ENCODE results near the gene NUP50.

NUP50 gene

GRCh38 chr22:45136594-45136993 lies 27.1 kb upstream of the NUP50 start:
- TF ChIP-seq SNAI2 (CRISPR knock-in tag; IDR thresholded peaks at IDR 0.05), result no peak
- no peak for TF ChIP-seq CSDC2 (CRISPR knock-in tag; IDR thresholded peaks at IDR 0.05)
- TF ChIP-seq ZC3H10 (CRISPR knock-in tag; IDR thresholded peaks at IDR 0.05), result no peak
- no peak for TF ChIP-seq OSR1 (CRISPR knock-in tag; IDR thresholded peaks at IDR 0.05)
- no peak for TF ChIP-seq ZNF565 (CRISPR knock-in tag; conservative IDR thresholded peaks at IDR 0.05; ENCODE audit: low read depth)
- TF ChIP-seq, protein P1, sequence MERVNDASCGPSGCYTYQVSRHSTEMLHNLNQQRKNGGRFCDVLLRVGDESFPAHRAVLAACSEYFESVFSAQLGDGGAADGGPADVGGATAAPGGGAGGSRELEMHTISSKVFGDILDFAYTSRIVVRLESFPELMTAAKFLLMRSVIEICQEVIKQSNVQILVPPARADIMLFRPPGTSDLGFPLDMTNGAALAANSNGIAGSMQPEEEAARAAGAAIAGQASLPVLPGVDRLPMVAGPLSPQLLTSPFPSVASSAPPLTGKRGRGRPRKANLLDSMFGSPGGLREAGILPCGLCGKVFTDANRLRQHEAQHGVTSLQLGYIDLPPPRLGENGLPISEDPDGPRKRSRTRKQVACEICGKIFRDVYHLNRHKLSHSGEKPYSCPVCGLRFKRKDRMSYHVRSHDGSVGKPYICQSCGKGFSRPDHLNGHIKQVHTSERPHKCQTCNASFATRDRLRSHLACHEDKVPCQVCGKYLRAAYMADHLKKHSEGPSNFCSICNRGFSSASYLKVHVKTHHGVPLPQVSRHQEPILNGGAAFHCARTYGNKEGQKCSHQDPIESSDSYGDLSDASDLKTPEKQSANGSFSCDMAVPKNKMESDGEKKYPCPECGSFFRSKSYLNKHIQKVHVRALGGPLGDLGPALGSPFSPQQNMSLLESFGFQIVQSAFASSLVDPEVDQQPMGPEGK (CRISPR knock-in tag; IDR thresholded peaks at IDR 0.05; ENCODE audit: borderline replicate concordance), result no peak
- TF ChIP-seq ESRRG (CRISPR knock-in tag; IDR thresholded peaks at IDR 0.05), result no peak
- no peak for TF ChIP-seq ISL1 (CRISPR knock-in tag; IDR thresholded peaks at IDR 0.05)
- TF ChIP-seq, protein P2, sequence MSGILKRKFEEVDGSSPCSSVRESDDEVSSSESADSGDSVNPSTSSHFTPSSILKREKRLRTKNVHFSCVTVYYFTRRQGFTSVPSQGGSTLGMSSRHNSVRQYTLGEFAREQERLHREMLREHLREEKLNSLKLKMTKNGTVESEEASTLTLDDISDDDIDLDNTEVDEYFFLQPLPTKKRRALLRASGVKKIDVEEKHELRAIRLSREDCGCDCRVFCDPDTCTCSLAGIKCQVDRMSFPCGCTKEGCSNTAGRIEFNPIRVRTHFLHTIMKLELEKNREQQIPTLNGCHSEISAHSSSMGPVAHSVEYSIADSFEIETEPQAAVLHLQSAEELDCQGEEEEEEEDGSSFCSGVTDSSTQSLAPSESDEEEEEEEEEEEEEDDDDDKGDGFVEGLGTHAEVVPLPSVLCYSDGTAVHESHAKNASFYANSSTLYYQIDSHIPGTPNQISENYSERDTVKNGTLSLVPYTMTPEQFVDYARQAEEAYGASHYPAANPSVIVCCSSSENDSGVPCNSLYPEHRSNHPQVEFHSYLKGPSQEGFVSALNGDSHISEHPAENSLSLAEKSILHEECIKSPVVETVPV (CRISPR knock-in tag; IDR thresholded peaks at IDR 0.05), result no peak
- TF ChIP-seq POU6F1 (CRISPR knock-in tag; IDR thresholded peaks at IDR 0.05; ENCODE audit: borderline replicate concordance, low read depth), result no peak
- ATAC-seq, result no peak

DNA sequence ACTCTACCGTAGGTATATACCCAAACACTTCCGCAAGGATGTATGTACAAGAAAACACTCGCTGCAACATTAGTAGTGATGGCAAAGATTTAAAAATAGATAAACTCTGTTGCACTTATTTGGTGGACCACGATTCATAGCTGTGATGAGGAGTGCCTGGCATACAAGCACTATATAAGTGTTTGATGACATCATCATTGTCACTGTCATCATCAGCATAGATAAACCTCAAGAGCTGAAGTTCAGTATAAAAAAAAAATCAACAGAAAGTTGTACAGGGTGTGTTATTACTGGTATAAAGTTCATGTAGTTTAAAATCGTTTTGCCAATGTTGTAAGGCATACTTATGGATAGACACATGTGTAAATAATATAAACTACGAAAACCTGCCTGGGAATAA lies 24.0 kb upstream of the NUP50 start:
- no peak for ATAC-seq
- TF ChIP-seq, protein P3, sequence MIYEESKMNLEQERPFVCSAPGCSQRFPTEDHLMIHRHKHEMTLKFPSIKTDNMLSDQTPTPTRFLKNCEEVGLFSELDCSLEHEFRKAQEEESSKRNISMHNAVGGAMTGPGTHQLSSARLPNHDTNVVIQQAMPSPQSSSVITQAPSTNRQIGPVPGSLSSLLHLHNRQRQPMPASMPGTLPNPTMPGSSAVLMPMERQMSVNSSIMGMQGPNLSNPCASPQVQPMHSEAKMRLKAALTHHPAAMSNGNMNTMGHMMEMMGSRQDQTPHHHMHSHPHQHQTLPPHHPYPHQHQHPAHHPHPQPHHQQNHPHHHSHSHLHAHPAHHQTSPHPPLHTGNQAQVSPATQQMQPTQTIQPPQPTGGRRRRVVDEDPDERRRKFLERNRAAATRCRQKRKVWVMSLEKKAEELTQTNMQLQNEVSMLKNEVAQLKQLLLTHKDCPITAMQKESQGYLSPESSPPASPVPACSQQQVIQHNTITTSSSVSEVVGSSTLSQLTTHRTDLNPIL (CRISPR knock-in tag; IDR thresholded peaks at IDR 0.05; ENCODE audit: low read depth), result no peak
- TF ChIP-seq ARNTL (CRISPR knock-in tag; IDR thresholded peaks at IDR 0.05; ENCODE audit: borderline replicate concordance, low read depth), result no peak
- TF ChIP-seq ZNF565 (CRISPR knock-in tag; conservative IDR thresholded peaks at IDR 0.05; ENCODE audit: low read depth), result no peak
- TF ChIP-seq PPARA (CRISPR knock-in tag; IDR thresholded peaks at IDR 0.05; ENCODE audit: borderline replicate concordance), result no peak
- TF ChIP-seq, protein P1 (CRISPR knock-in tag; IDR thresholded peaks at IDR 0.05; ENCODE audit: borderline replicate concordance), result no peak
- TF ChIP-seq RARB (CRISPR knock-in tag; IDR thresholded peaks at IDR 0.05), result no peak
- TF ChIP-seq GLIS3 (CRISPR knock-in tag; IDR thresholded peaks at IDR 0.05), result no peak
- TF ChIP-seq, protein P2 (CRISPR knock-in tag; IDR thresholded peaks at IDR 0.05), result no peak
- no peak for TF ChIP-seq OSR1 (CRISPR knock-in tag; IDR thresholded peaks at IDR 0.05)
- no peak for TF ChIP-seq ZFP30 (CRISPR knock-in tag; IDR thresholded peaks at IDR 0.05)
- no peak for TF ChIP-seq ZNF70 (CRISPR knock-in tag; IDR thresholded peaks at IDR 0.05)
- no peak for TF ChIP-seq ISL1 (CRISPR knock-in tag; IDR thresholded peaks at IDR 0.05)
- no peak for TF ChIP-seq BACH2 (CRISPR knock-in tag; IDR thresholded peaks at IDR 0.05; ENCODE audit: borderline replicate concordance)

DNA sequence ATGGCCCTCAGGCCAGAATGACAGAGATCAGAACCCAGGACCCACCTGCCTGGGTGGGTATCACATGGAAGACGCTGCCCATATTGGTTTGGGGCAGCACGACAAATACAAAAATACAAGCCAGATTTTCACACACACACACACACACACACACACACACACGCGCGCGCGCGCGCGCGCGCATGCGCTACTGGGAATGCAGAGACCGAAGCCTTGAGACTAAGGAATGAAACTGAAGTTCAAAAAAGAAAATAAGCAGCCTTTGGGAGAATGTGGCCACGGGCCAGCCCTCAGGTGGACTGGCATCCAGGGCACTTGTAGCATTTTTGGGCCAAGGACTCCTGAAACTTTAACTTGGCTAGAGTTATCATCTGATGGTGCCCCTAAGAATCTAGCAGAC lies 21.3 kb upstream of the NUP50 start:
- ATAC-seq, result no peak
- TF ChIP-seq TOX (CRISPR knock-in tag; IDR thresholded peaks at IDR 0.05; ENCODE audit: borderline replicate concordance) (no peak), ZFP30 (CRISPR knock-in tag; IDR thresholded peaks at IDR 0.05) (no peak), POU6F1 (CRISPR knock-in tag; IDR thresholded peaks at IDR 0.05; ENCODE audit: borderline replicate concordance, low read depth) (no peak), ZNF70 (CRISPR knock-in tag; IDR thresholded peaks at IDR 0.05) (no peak), OSR1 (CRISPR knock-in tag; IDR thresholded peaks at IDR 0.05) (no peak)
- TF ChIP-seq, protein P2 (CRISPR knock-in tag; IDR thresholded peaks at IDR 0.05), result no peak
- TF ChIP-seq, protein P1 (CRISPR knock-in tag; IDR thresholded peaks at IDR 0.05; ENCODE audit: borderline replicate concordance), result no peak
